B cell (primary cell): ENCODE data around the gene USP34. TPM values are rescaled to one million over a fixed set of nuclear protein-coding genes. Genes with fewer than 3 reads are reported as not detected.

Experiments
- ATAC-seq: fragments of 200-7000 bp; cut with Tn5 transposase; one replicate; pipeline ENCODE4 v1.10.0; 2021; ENCODE audit warnings: low read depth, mild to moderate bottlenecking, moderate number of reproducible peaks, moderate library complexity
- CTCF ChIA-PET: fragments of 350-600 bp; sonication (Branson Sonifier 250); formaldehyde crosslinking; loops from one replicate; lab custom pipeline; 2021; ENCODE audit warnings: antibody characterized with exemption, inconsistent platforms; lab: Charles Lee
- POLR2A ChIA-PET: fragments of 350-600 bp; sonication (Branson Sonifier 250); formaldehyde crosslinking; loops from one replicate; lab custom pipeline; 2021; ENCODE audit warnings: antibody characterized with exemption; lab: Charles Lee
- DNase-seq: peaks from one replicate; pipeline ENCODE4 v3.0.0; 2013
- H2AFZ ChIP-seq: 2 replicates; pipeline ENCODE4 v1.6.1; 2012; ENCODE audit warnings: mild to moderate bottlenecking, low read depth, low read length; ENCODE audit not compliant: insufficient read depth, poor library complexity, severe bottlenecking
- H3K27ac ChIP-seq, 2 donors: 1 replicate in 1 of 2; 2 replicates in 1 of 2; pipeline ENCODE4 v1.5.1; 2012 to 2013; ENCODE audit warnings: low read length in 2 of 2, mild to moderate bottlenecking in 2 of 2, moderate library complexity in 1 of 2
- H3K27me3 ChIP-seq, 4 experiments: fragments of 200-600 bp in 1 of 4; sonication (generic) in 1 of 4; replicated peaks in 1 of 4; 1 replicate in 2 of 4; 2 replicates in 2 of 4; pipeline versions ENCODE4 v1.6.1 to v1.7.0; 2013 to 2016; ENCODE audit warnings: low read length in 3 of 4, mild to moderate bottlenecking in 2 of 4, mixed read lengths in 1 of 4, moderate library complexity in 1 of 4; ENCODE audit not compliant: insufficient read depth in 4 of 4, control insufficient read depth in 3 of 4; ENCODE audit errors: control extremely low read depth in 1 of 4
- H3K36me3 ChIP-seq, 2 experiments: replicated peaks in 1 of 2; 1 replicate in 1 of 2; 2 replicates in 1 of 2; pipeline versions ENCODE4 v1.6.1 to v1.7.1; 2013; ENCODE audit warnings: low read length in 1 of 2; ENCODE audit not compliant: insufficient read depth in 2 of 2, control insufficient read depth in 1 of 2; ENCODE audit errors: control extremely low read depth in 1 of 2, extremely low read depth in 1 of 2
- H3K4me1 ChIP-seq, 2 donors: fragments of 200-600 bp in 1 of 2; sonication (generic) in 1 of 2; 1 replicate in 1 of 2; 2 replicates in 1 of 2; pipeline versions ENCODE4 v1.5.1 to v1.6.1; 2013 to 2017; ENCODE audit warnings: low read length in 2 of 2; ENCODE audit not compliant: control insufficient read depth in 2 of 2, insufficient read depth in 2 of 2
- H3K4me2 ChIP-seq: replicated peaks from 2 replicates; pipeline ENCODE3; 2012; ENCODE audit warnings: mild to moderate bottlenecking, low read depth, low read length; ENCODE audit not compliant: poor library complexity, severe bottlenecking
- H3K4me3 ChIP-seq, 5 experiments: fragments of 200-600 bp in 1 of 5; sonication (generic) in 1 of 5; 1 replicate in 3 of 5; 2 replicates in 2 of 5; pipeline versions ENCODE4 v1.5.1 to v1.7.0; 2011 to 2016; ENCODE audit warnings: low read length in 4 of 5, mild to moderate bottlenecking in 4 of 5, low read depth in 2 of 5, control low read depth in 1 of 5, moderate library complexity in 1 of 5; ENCODE audit not compliant: insufficient read depth in 1 of 5; ENCODE audit errors: control extremely low read depth in 1 of 5, extremely low read depth in 1 of 5
- H3K79me2 ChIP-seq: fragments of 200-600 bp; sonication (generic); one replicate; pipeline ENCODE4 v1.6.0; 2016; ENCODE audit warnings: low read length; ENCODE audit not compliant: control insufficient read depth, insufficient read depth
- H3K9ac ChIP-seq: fragments of 200-600 bp; sonication (generic); 2 replicates; pipeline ENCODE4 v1.6.1; 2017; ENCODE audit warnings: mild to moderate bottlenecking, low read length, moderate library complexity
- H3K9me3 ChIP-seq, 3 donors: one replicate each; pipeline versions ENCODE4 v1.6.1 to v1.7.1; 2013; ENCODE audit warnings: low read length in 2 of 3; ENCODE audit not compliant: control insufficient read depth in 2 of 3, insufficient read depth in 1 of 3; ENCODE audit errors: control extremely low read depth in 1 of 3
- H4K20me1 ChIP-seq: 2 replicates; pipeline ENCODE4 v1.6.0; 2012; ENCODE audit warnings: mild to moderate bottlenecking, low read length; ENCODE audit not compliant: insufficient read depth, control insufficient read depth, poor library complexity, severe bottlenecking
- H3K27ac Mint-ChIP-seq: one replicate; pipeline ENCODE4 v1.8.0; 2021; ENCODE audit warnings: mixed read lengths
- H3K27me3 Mint-ChIP-seq: one replicate; pipeline ENCODE4 v1.8.0; 2021; ENCODE audit warnings: mixed read lengths
- H3K4me1 Mint-ChIP-seq: one replicate; pipeline ENCODE4 v1.8.0; 2021; ENCODE audit warnings: mixed read lengths
- H3K4me3 Mint-ChIP-seq: one replicate; pipeline ENCODE4 v1.8.0; 2021; ENCODE audit warnings: mixed read lengths
- H3K9me3 Mint-ChIP-seq: one replicate; pipeline ENCODE4 v1.8.0; 2022; ENCODE audit warnings: mixed read lengths; ENCODE audit not compliant: insufficient read depth
- CTCF ChIP-seq: fragments of 200-600 bp; IDR thresholded peaks from one replicate; pipeline ENCODE4 v1.8.0; 2022; ENCODE audit warnings: antibody characterized with exemption, mild to moderate bottlenecking
- EZH2 ChIP-seq: IDR thresholded peaks from 2 replicates; pipeline ENCODE4 v1.6.1; 2012; ENCODE audit warnings: borderline replicate concordance, low read depth, mild to moderate bottlenecking, moderate library complexity, low read length; ENCODE audit not compliant: insufficient read depth, poor library complexity, severe bottlenecking
- WGBS: methylation state at CpG from one replicate; pipeline ENCODE4 v1.1.5; 2013; ENCODE audit warnings: missing lambda C conversion rate; ENCODE audit not compliant: insufficient coverage; 5-methylcytosine and 5-hydroxymethylcytosine counted together
- intact Hi-C: fragments of 100-400 bp; cut with micrococcal nuclease; formaldehyde crosslinking; loops from one replicate; pipeline ENCODE4 v1.10.0; 2022
- polyA plus RNA-seq: library from polyadenylated mRNA; depleted of rRNA; stranded (reverse); fragments of >200 nt; gene quantifications from 2 replicates; pipeline ENCODE4 v1.2.3, GENCODE V29; 2012
- total RNA-seq, 2 donors: library from RNA; stranded (reverse); fragments of 120-200 nt in 1 of 2; gene quantifications; 1 replicate in 1 of 2; 2 replicates in 1 of 2; pipeline versions ENCODE4 v1.2.3 to v1.2.4, GENCODE V29; 2013 to 2022

USP34 gene
- total and polyA plus RNA-seq, 2 donors (not counting 1 experiment from before 2014, with no cell fraction given) = 70.3 to 311 TPM

DNA sequence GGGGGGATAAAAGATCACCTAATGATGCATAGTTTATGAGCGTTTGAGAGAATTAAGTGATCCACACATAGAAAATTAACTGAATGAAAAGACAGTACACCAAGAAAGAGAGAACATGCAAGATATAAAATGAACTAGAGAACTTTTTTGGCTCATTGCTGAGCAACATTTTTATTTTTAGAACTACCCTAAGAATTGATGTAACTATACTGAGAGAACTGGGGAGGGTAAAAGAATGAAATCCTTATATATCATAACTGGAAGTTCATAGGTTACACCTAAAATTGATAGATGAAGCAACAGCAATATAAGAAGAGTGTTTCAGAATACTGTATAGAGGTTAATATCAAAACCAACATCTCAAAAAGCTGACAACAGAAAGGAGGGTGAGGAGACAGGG lies 55.6 kb downstream of the USP34 start:
- Histone ChIP-seq H2AFZ (no peak overlapping the region), H3K79me2 (peaks cover 77% of the 10 kb centered on the region), H3K4me2 (no peak overlapping the region), H3K27ac (no peak overlapping the region), H3K9me3 (no peaks in the 10 kb centered on the region), H3K4me1 (peaks cover 11 to 12% of the 10 kb centered on the region in 2 donors), H4K20me1 (peaks cover 20% of the 10 kb centered on the region), H3K36me3 (peaks cover 1 to 12% of the 10 kb centered on the region in 2 experiments), H3K4me3 (no peak overlapping the region), H3K9ac (no peak overlapping the region), H3K27me3 (no peaks in the 10 kb centered on the region)
- DNase-seq = no peak
- no peak for TF ChIP-seq EZH2
- TF ChIP-seq CTCF = no peak
- no CpG with 5 or more reads among the region's 1 CpG for WGBS
- H3K4me1 Mint-ChIP-seq = peaks cover 26% of the 10 kb centered on the region
- H3K27ac Mint-ChIP-seq = no peak overlapping the region
- ChIA-PET POLR2A (no interaction called here), CTCF (interaction anchor here (1.0 to 2.2 kb wide), 2 partner anchors 11 to 32 kb away, joined by 3 to 12 read pairs; no protein-coding TSS in a partner anchor)
- intact Hi-C loops = no loop called here
- no peaks in the 10 kb centered on the region for H3K27me3 Mint-ChIP-seq
- no peaks in the 10 kb centered on the region for H3K9me3 Mint-ChIP-seq
- H3K4me3 Mint-ChIP-seq = no peak overlapping the region
- no peak for ATAC-seq

DNA sequence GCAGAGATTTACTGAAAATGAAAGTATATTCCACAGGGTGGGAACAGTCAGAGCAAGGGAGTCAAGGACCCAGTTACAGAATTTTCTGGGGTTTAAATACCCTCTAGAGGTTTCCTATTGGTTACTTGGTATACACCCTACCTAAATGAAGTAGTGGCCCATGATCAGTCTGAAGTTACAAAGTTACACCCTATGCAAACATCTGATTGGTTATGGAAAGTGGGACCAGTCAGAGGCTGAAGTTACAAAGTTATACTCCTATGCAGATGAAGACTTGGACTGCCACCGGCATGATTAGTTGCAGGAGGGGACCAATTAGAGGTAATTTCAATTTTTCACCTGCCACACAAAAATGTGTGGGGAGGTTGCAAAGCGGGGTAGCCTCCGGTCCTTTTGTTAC lies 56.2 kb downstream of the USP34 start:
- DNase-seq (no peak), ATAC-seq (no peak)
- no peak overlapping the region for H3K4me2 ChIP-seq
- no peaks in the 10 kb centered on the region for H3K9me3 Mint-ChIP-seq
- H3K27me3 Mint-ChIP-seq = no peaks in the 10 kb centered on the region
- no peak overlapping the region for H2AFZ ChIP-seq
- peaks cover 20% of the 10 kb centered on the region for H4K20me1 ChIP-seq
- intact Hi-C loops = no loop called here
- WGBS = 88% methylated on average over 1 of the region's 3 CpGs
- peaks cover 11 to 12% of the 10 kb centered on the region in 2 donors for H3K4me1 ChIP-seq
- CTCF ChIA-PET = interaction anchor here (2.2 kb wide), 1 partner anchor 11 kb away, joined by 12 read pairs; no protein-coding TSS in a partner anchor
- no peak overlapping the region for H3K4me3 ChIP-seq
- H3K9ac ChIP-seq = no peak overlapping the region
- no peak overlapping the region for H3K4me3 Mint-ChIP-seq
- H3K79me2 ChIP-seq = peaks cover 77% of the 10 kb centered on the region
- H3K27ac ChIP-seq = no peak overlapping the region
- no peak for TF ChIP-seq EZH2
- TF ChIP-seq CTCF = no peak
- POLR2A ChIA-PET = no interaction called here
- peaks cover 3 to 14% of the 10 kb centered on the region in 2 experiments for H3K36me3 ChIP-seq
- no peak overlapping the region for H3K27ac Mint-ChIP-seq
- peaks cover 25% of the 10 kb centered on the region for H3K4me1 Mint-ChIP-seq
- no peaks in the 10 kb centered on the region for H3K27me3 ChIP-seq
- H3K9me3 ChIP-seq = no peaks in the 10 kb centered on the region
